ENCODE measurements around the gene PLA2G2C.

The PLA2G2C gene

GRCh38 chr1:20126041-20126805 is 60.1 kb downstream of the PLA2G2C start:
- DNase-seq: no peak

- DNase-seq: no peak
Measured at GRCh38 chr1:20125100-20125499, 61.2 kb downstream of the PLA2G2C start.

- no peak for DNase-seq
Measured at GRCh38 chr1:20124456-20125057, 61.8 kb downstream of the PLA2G2C start.

GRCh38 chr1:20123722-20124455 is 62.4 kb downstream of the PLA2G2C start:
- no peak for DNase-seq

- no peak for DNase-seq
Measured at GRCh38 chr1:20120796-20121195, 65.5 kb downstream of the PLA2G2C start.

GRCh38 chr1:20119347-20119746 is 67.0 kb downstream of the PLA2G2C start, which contains the start of gene PLA2G2D:
Gene PLA2G2D, minus strand, starts transcription at chr1:20119536. Its CDS starts 38 bp downstream, at chr1:20119498.
- DNase-seq: no peak

GRCh38 chr1:20117236-20117635 is 69.1 kb downstream of the PLA2G2C start:
- DNase-seq: no peak

- no peak for DNase-seq
Measured at GRCh38 chr1:20115916-20116315, 70.4 kb downstream of the PLA2G2C start.

GRCh38 chr1:20115479-20115878 is 70.8 kb downstream of the PLA2G2C start:
- DNase-seq: no peak

- no peak for DNase-seq
Measured at GRCh38 chr1:20114021-20114648, 72.2 kb downstream of the PLA2G2C start.

Data from CD4-positive, alpha-beta T cell treated with Interferon alpha-2 for 1 hour (primary cell).